Measurements from ENCODE around the gene PJA1. TPM values are rescaled to one million over a fixed set of nuclear protein-coding genes. Genes with fewer than 3 reads are reported as not detected.
A peak's percentile ranks its signal among the peaks of the same experiment; 100 is the strongest.

PJA1 gene
- total RNA-seq, 1 donor from 2014 or later: 13.0 TPM

GRCh38 chrX:69189576-69190371 is 24.5 kb upstream of the PJA1 start:
- Histone ChIP-seq H3K9me3 (no peaks in the 10 kb centered on the region), H3K36me3 (no peaks in the 10 kb centered on the region), H3K27me3 (no peaks in the 10 kb centered on the region), H3K4me3 (no peak overlapping the region), H3K4me1 (no peaks in the 10 kb centered on the region), H3K27ac (peak overlapping the region; percentile 56)
- peak in 1 of 2 donors; percentile 44 for DNase-seq (ENCODE audit: extremely low spot score in 2 of 2)
- intact Hi-C loops (cut with DNase I): no loop called here
- TF ChIP-seq POLR2AphosphoS5 (IDR thresholded peaks at IDR 0.05; ENCODE audit: insufficient read depth in 1 of 2, low read depth in 1 of 2) (no peak), POLR2A (IDR thresholded peaks at IDR 0.05) (no peak), CTCF (IDR thresholded peaks at IDR 0.05) (no peak)

- Histone ChIP-seq H3K36me3 (no peaks in the 10 kb centered on the region), H3K27me3 (no peaks in the 10 kb centered on the region), H3K27ac (no peak overlapping the region), H3K4me1 (no peaks in the 10 kb centered on the region), H3K9me3 (no peaks in the 10 kb centered on the region), H3K4me3 (no peak overlapping the region)
- DNase-seq (ENCODE audit: extremely low spot score in 2 of 2): no peak
- intact Hi-C loops (cut with DNase I): no loop called here
- TF ChIP-seq CTCF (IDR thresholded peaks at IDR 0.05) (no peak), POLR2A (IDR thresholded peaks at IDR 0.05) (no peak), POLR2AphosphoS5 (IDR thresholded peaks at IDR 0.05; ENCODE audit: insufficient read depth in 1 of 2, low read depth in 1 of 2) (no peak)
Observed at GRCh38 chrX:69186651-69187050, 21.4 kb upstream of the PJA1 start.

DNA sequence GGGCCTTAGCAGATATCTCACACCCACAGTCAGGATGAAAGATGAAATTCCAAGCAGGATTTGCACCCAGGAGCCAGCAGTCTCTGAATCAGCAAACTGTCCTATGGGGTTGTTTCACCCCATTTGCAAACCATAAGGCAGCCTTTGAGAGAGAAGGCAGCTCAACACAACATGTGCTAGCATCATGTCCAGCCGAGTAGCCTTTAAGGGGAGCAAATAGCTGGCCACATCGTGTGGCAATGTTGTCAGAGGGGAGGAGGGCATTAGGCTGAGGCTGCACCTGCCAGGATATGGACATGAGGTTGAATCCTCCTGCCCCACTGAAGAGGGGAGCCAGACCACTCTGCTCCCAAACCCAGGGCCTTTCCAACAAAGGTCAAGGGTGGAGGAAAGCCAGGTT is 20.6 kb upstream of the PJA1 start:
- Histone ChIP-seq H3K9me3 (no peaks in the 10 kb centered on the region), H3K4me1 (no peaks in the 10 kb centered on the region), H3K27me3 (no peaks in the 10 kb centered on the region), H3K36me3 (no peaks in the 10 kb centered on the region), H3K27ac (no peak overlapping the region), H3K4me3 (no peak overlapping the region)
- intact Hi-C loops (cut with DNase I): no loop called here
- peak in 1 of 2 donors; percentile 65 for DNase-seq (ENCODE audit: extremely low spot score in 2 of 2)
- TF ChIP-seq CTCF (IDR thresholded peaks at IDR 0.05) (no peak), POLR2AphosphoS5 (IDR thresholded peaks at IDR 0.05; ENCODE audit: insufficient read depth in 1 of 2, low read depth in 1 of 2) (no peak), POLR2A (IDR thresholded peaks at IDR 0.05) (no peak)

DNA sequence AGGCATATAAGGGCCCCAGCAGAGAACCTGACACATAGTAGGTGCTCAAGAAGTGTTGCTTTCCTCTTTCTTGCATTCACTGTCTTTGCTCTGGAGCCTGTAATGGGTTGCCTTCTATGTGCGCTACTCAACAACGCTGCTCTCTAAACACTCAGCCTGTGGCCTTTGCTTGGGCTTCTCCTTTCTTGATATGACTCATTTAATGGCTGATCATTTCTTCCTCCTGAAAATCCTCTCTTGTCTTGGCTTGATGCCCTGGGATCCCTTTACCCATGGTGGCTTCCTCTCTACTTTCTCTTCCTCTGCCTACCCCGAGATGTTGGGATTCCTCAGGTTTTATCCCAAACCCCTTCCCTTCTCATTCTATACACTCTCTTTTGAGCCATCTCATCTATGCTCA is 19.9 kb upstream of the PJA1 start:
- Histone ChIP-seq H3K36me3 (no peaks in the 10 kb centered on the region), H3K4me1 (no peaks in the 10 kb centered on the region), H3K4me3 (no peak overlapping the region), H3K9me3 (no peaks in the 10 kb centered on the region), H3K27me3 (no peaks in the 10 kb centered on the region), H3K27ac (no peak overlapping the region)
- peak in 1 of 2 donors; percentile 27 for DNase-seq (ENCODE audit: extremely low spot score in 2 of 2)
- intact Hi-C loops (cut with DNase I): no loop called here
- no peak for TF ChIP-seq POLR2A (IDR thresholded peaks at IDR 0.05)
- TF ChIP-seq POLR2AphosphoS5 (IDR thresholded peaks at IDR 0.05; ENCODE audit: insufficient read depth in 1 of 2, low read depth in 1 of 2): no peak
- TF ChIP-seq CTCF (IDR thresholded peaks at IDR 0.05): no peak

GRCh38 chrX:69182818-69183380 is 17.6 kb upstream of the PJA1 start:
- no peak overlapping the region for H3K4me3 ChIP-seq
- no peaks in the 10 kb centered on the region for H3K27me3 ChIP-seq
- H3K27ac ChIP-seq: no peak overlapping the region
- DNase-seq (ENCODE audit: extremely low spot score in 2 of 2): peak in 1 of 2 donors; percentile 56
- TF ChIP-seq CTCF (IDR thresholded peaks at IDR 0.05) (no peak), POLR2A (IDR thresholded peaks at IDR 0.05) (no peak), POLR2AphosphoS5 (IDR thresholded peaks at IDR 0.05; ENCODE audit: insufficient read depth in 1 of 2, low read depth in 1 of 2) (no peak)
- intact Hi-C loops (cut with DNase I): no loop called here
- H3K36me3 ChIP-seq: no peaks in the 10 kb centered on the region
- H3K9me3 ChIP-seq: no peaks in the 10 kb centered on the region
- no peaks in the 10 kb centered on the region for H3K4me1 ChIP-seq

Data from vagina (tissue), 2 donors.